Fibroblast of upper back skin (primary cell): ENCODE results near the gene PLBD1.
A peak's percentile ranks its signal among the peaks of the same experiment; 100 is the strongest.

Source experiments
- DNase-seq: peaks from one replicate; pipeline ENCODE4 v3.0.0-alpha.2; 2013

The PLBD1 gene

GRCh38 chr12:14564336-14564959 lies 3.2 kb downstream of the PLBD1 start:
- no peak for DNase-seq

- no peak for DNase-seq
These were observed 4.6 kb downstream of the PLBD1 start for GRCh38 chr12:14563046-14563445.

- DNase-seq, result no peak
These were observed 5.4 kb downstream of the PLBD1 start for GRCh38 chr12:14562279-14562678.

GRCh38 chr12:14561677-14562238 lies 5.9 kb downstream of the PLBD1 start:
- no peak for DNase-seq

GRCh38 chr12:14560904-14561574 lies 6.6 kb downstream of the PLBD1 start:
- no peak for DNase-seq

- no peak for DNase-seq
These were observed 9.2 kb downstream of the PLBD1 start for GRCh38 chr12:14558473-14558959.

GRCh38 chr12:14557966-14558365 lies 9.7 kb downstream of the PLBD1 start:
- no peak for DNase-seq

- DNase-seq, result no peak
These were observed 13.2 kb downstream of the PLBD1 start for GRCh38 chr12:14554281-14555007.

- DNase-seq, result no peak
These were observed 19.1 kb downstream of the PLBD1 start for GRCh38 chr12:14548609-14549008.

- DNase-seq, result no peak
These were observed 20.1 kb downstream of the PLBD1 start for GRCh38 chr12:14547571-14547970.

GRCh38 chr12:14545144-14546124 lies 22.2 kb downstream of the PLBD1 start:
- no peak for DNase-seq

GRCh38 chr12:14540801-14541462 lies 26.8 kb downstream of the PLBD1 start:
- DNase-seq, result no peak

- DNase-seq, result no peak
These were observed 30.6 kb downstream of the PLBD1 start for GRCh38 chr12:14537088-14537487.

- DNase-seq, result no peak
These were observed 35.5 kb downstream of the PLBD1 start for GRCh38 chr12:14532152-14532551.

GRCh38 chr12:14525964-14526363 lies 41.7 kb downstream of the PLBD1 start:
- no peak for DNase-seq

- no peak for DNase-seq
These were observed 45.9 kb downstream of the PLBD1 start for GRCh38 chr12:14521822-14522221.

- no peak for DNase-seq
These were observed 52.7 kb downstream of the PLBD1 start for GRCh38 chr12:14514946-14515345.

GRCh38 chr12:14514154-14514842 lies 53.4 kb downstream of the PLBD1 start:
- DNase-seq, result peak; percentile 24

GRCh38 chr12:14510574-14510973 lies 57.1 kb downstream of the PLBD1 start:
- no peak for DNase-seq

GRCh38 chr12:14505626-14506596 lies 61.8 kb downstream of the PLBD1 start:
- DNase-seq, result no peak
